ENCODE data around the gene MED16.
"Not testable (repeated sequence)": the region's sequence is repeated elsewhere in the genome, so short reads cannot be mapped to it uniquely, and the experiment has no call there.

DNA sequence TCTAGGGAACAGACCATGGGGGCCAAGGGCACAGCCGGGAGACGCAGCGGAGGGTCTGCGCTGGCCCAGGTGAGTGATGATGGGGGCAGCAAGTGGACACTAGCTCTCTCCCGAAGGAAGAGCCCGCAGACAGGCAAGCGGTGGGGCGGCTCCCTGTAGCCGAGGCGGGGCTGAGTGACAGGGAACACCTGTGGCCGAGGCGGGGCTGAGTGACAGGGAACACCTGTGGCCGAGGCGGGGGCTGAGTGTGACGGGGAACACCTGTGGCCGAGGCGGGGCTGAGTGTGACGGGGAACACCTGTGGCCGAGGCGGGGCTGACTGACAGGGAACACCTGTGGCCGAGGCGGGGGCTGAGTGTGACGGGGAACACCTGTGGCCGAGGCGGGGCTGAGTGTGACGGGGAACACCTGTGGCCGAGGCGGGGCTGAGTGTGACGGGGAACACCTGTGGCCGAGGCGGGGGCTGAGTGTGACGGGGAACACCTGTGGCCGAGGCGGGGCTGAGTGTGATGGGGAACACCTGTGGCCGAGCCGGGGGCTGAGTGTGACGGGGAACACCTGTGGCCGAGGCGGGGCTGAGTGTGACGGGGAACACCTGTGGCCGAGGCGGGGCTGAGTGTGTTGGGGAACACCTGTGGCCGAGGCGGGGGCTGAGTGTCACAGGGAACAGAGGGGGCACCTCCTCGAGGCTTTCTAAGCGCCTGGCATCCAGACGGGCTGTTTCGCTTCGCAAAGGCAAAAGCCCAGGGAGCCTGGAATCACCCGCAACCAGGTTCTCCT is 1.4 kb downstream of the MED16 start:
- not testable (repeated sequence) for TF ChIP-seq EZH2 (IDR thresholded peaks at IDR 0.05; ENCODE audit: low read length, missing control alignments)
- TF ChIP-seq, protein P1, sequence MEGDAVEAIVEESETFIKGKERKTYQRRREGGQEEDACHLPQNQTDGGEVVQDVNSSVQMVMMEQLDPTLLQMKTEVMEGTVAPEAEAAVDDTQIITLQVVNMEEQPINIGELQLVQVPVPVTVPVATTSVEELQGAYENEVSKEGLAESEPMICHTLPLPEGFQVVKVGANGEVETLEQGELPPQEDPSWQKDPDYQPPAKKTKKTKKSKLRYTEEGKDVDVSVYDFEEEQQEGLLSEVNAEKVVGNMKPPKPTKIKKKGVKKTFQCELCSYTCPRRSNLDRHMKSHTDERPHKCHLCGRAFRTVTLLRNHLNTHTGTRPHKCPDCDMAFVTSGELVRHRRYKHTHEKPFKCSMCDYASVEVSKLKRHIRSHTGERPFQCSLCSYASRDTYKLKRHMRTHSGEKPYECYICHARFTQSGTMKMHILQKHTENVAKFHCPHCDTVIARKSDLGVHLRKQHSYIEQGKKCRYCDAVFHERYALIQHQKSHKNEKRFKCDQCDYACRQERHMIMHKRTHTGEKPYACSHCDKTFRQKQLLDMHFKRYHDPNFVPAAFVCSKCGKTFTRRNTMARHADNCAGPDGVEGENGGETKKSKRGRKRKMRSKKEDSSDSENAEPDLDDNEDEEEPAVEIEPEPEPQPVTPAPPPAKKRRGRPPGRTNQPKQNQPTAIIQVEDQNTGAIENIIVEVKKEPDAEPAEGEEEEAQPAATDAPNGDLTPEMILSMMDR (conservative IDR thresholded peaks at IDR 0.05 in 1 of 2, IDR thresholded peaks at IDR 0.05 in 1 of 2; ENCODE audit: low read depth in 1 of 2, low read length in 2 of 2), result not testable (repeated sequence)
